ENCODE data around the gene MAP2. TPM values are rescaled to one million over a fixed set of nuclear protein-coding genes. Genes with fewer than 3 reads are reported as not detected.
A peak's percentile ranks its signal among the peaks of the same experiment; 100 is the strongest.
"Not testable (repeated sequence)": the region's sequence is repeated elsewhere in the genome, so short reads cannot be mapped to it uniquely, and the experiment has no call there.

MAP2 gene
- total RNA-seq, 4 donors from 2014 or later, result 7.4 to 124 (median 59.9) TPM

GRCh38 chr2:209476367-209477208 lies 52.7 kb downstream of the MAP2 start:
- Histone ChIP-seq H3K27me3 (no peaks in the 10 kb centered on the region), H3K4me1 (peaks cover 0 to 4% (median 0%) of the 10 kb centered on the region in 3 donors), H3K9me3 (no peaks in the 10 kb centered on the region), H3K27ac (no peak overlapping the region), H3K36me3 (no peaks in the 10 kb centered on the region), H3K4me3 (no peak overlapping the region)
- ATAC-seq, result no peak
- TF ChIP-seq POLR2AphosphoS5 (IDR thresholded peaks at IDR 0.05), result no peak
- TF ChIP-seq CTCF (IDR thresholded peaks at IDR 0.05), result no peak
- no peak for TF ChIP-seq POLR2A (IDR thresholded peaks at IDR 0.05)
- TF ChIP-seq EP300 (IDR thresholded peaks at IDR 0.05), result no peak
- 38 to 42% methylated on average over 8 of the region's 8 CpGs for WGBS, 2 donors (ENCODE audit: low coverage in 1 of 2)

DNA sequence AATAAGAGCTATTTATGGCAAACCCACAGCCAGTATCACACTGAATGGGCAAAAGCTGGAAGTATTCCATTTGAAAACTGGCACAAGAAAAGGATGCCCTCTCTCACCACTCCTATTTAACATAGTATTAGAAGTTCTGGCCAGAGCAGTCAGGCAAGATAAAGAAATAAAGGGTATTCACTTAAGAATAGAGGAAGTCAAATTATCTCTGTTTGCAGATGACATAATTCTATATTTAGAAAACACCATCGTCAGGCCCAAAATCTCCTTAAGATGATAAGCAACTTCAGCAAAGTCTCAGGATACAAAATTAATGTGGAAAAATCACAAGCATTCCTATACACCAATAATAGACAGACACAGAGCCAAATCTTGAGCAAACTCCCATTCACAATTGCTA lies 68.4 kb downstream of the MAP2 start:
- not testable (repeated sequence) for H3K27ac ChIP-seq, H3K27me3 ChIP-seq, H3K4me3 ChIP-seq, H3K36me3 ChIP-seq, ATAC-seq
- Histone ChIP-seq H3K4me1 (peaks cover 0 to 18% (median 0%) of the 10 kb centered on the region in 3 donors), H3K9me3 (peaks cover 0 to 17% (median 0%) of the 10 kb centered on the region in 3 donors)
- 46 to 80% methylated on average over 1 of the region's 1 CpG for WGBS, 2 donors (ENCODE audit: low coverage in 1 of 2)

DNA sequence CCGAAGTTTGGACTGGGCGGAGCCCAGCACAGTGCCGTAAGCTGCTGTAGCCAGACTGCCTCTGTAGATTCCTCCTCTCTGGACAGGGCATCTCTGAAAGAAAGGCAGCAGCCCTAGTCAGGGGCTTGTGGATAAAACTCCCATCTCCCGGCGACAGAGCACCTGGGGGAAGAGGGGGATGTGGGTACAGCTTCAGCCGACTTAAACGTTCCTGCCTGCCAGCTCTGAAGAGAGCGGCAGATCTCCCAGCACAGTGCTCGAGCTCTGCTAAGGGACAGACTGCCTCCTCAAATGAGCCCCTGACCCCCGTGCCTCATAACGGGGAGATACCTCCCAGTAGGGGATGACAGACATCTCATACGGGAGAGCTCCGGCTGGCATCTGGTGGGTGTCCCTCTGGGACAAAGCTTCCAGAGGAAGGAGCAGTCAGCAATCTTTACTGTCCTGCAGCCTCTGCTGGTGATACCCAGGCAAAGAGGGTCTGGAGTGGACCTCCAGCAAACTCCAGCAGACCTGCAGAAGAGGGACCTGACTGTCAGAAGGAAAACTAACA lies 71.3 kb downstream of the MAP2 start:
- 73 to 91% methylated on average over 5 to 6 of the region's 13 CpGs for WGBS, 2 donors (ENCODE audit: low coverage in 1 of 2)
- H3K27ac ChIP-seq, result peak overlapping the region; percentile 39 to 75 (median 59)
- not testable (repeated sequence) for H3K4me3 ChIP-seq, ATAC-seq, H3K27me3 ChIP-seq, H3K36me3 ChIP-seq
- peaks cover 0 to 35% (median 0%) of the 10 kb centered on the region in 3 donors for H3K9me3 ChIP-seq
- H3K4me1 ChIP-seq, result peaks cover 0 to 18% (median 0%) of the 10 kb centered on the region in 3 donors

GRCh38 chr2:209495855-209496585 lies 72.2 kb downstream of the MAP2 start:
- Histone ChIP-seq H3K4me3 (no peak overlapping the region), H3K27ac (peak overlapping the region; percentile 34 to 75 (median 59)), H3K9me3 (peaks cover 0 to 30% (median 0%) of the 10 kb centered on the region in 3 donors), H3K27me3 (no peaks in the 10 kb centered on the region), H3K36me3 (no peaks in the 10 kb centered on the region), H3K4me1 (peaks cover 0 to 18% (median 0%) of the 10 kb centered on the region in 3 donors)
- TF ChIP-seq CTCF (IDR thresholded peaks at IDR 0.05), result no peak
- TF ChIP-seq POLR2AphosphoS5 (IDR thresholded peaks at IDR 0.05), result peak; percentile 85
- peak; percentile 87 for ATAC-seq
- WGBS, 2 donors (ENCODE audit: low coverage in 1 of 2), result 14 to 15% methylated on average over 4 of the region's 4 CpGs

GRCh38 chr2:209496586-209496982 lies 72.7 kb downstream of the MAP2 start:
- no peak overlapping the region for H3K4me3 ChIP-seq
- H3K27me3 ChIP-seq, result no peaks in the 10 kb centered on the region
- peak overlapping the region in 3 of 4 donors; percentile 48 to 74 (median 70) for H3K27ac ChIP-seq
- H3K36me3 ChIP-seq, result no peaks in the 10 kb centered on the region
- TF ChIP-seq EP300 (IDR thresholded peaks at IDR 0.05), result no peak
- TF ChIP-seq POLR2AphosphoS5 (IDR thresholded peaks at IDR 0.05), result peak; percentile 35
- H3K9me3 ChIP-seq, result peaks cover 0 to 30% (median 0%) of the 10 kb centered on the region in 3 donors
- peaks cover 0 to 18% (median 0%) of the 10 kb centered on the region in 3 donors for H3K4me1 ChIP-seq
- ATAC-seq, result peak; percentile 25

DNA sequence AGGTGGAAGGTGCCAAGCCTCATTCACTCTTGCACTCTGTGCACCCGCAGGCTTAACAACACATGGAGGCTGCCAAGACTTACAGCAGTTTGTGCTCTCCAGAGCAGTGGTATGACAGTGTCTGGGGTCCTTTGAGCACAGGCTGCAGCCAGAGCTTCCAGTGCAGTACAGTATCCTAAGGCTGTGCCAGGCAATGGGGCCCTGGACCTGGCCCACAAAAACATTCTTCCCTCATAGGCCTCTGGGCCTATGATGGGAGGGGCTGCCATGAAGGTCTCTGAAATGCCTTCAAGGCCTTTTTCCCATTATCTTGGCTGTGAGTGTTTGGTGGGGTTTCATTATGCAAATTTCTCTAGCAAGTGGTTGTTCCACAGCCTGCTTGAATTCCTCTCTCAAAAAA lies 74.8 kb downstream of the MAP2 start:
- ATAC-seq, result no peak
- no peak for TF ChIP-seq POLR2AphosphoS5 (IDR thresholded peaks at IDR 0.05)
- H3K9me3 ChIP-seq, result peaks cover 0 to 30% (median 0%) of the 10 kb centered on the region in 3 donors
- no CpG with 5 or more reads among the region's 1 CpG for WGBS, 2 donors (ENCODE audit: low coverage in 1 of 2)
- no peaks in the 10 kb centered on the region for H3K27me3 ChIP-seq
- peaks cover 0 to 18% (median 0%) of the 10 kb centered on the region in 3 donors for H3K4me1 ChIP-seq
- H3K27ac ChIP-seq, result no peak overlapping the region
- no peaks in the 10 kb centered on the region for H3K36me3 ChIP-seq
- H3K4me3 ChIP-seq, result no peak overlapping the region
